HG03060 (cell line): ENCODE results near the gene PHPT1.
"Not testable (repeated sequence)": the region's sequence is repeated elsewhere in the genome, so short reads cannot be mapped to it uniquely, and the experiment has no call there.

Experiments
- ATAC-seq: cut with Tn5 transposase; IDR thresholded peaks from one replicate; pipeline ENCODE4 v1.9.1; 2021; ENCODE audit warnings: low read depth, moderate number of reproducible peaks; ENCODE audit not compliant: unreplicated experiment

Gene PHPT1

DNA sequence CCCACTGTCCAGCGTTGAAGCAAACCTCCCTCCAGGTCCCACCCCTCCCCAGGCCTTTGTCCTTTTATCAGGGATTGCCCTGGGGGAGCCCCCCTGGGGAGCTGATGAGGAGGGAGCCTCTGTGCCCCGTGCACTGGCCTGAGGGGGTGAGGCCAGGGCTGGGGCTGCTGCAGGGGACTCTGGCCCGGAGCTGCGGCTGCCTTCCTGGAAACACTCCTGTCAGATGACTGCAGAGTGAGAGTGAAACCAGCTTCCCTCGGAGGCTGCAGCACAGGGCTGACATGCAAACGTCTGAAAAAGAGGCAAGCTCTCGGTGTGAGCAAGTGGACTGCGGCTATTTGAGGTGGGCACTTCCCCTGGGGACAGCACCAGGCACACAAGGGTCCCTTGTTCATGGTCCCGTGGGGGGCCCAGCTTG lies 32.5 kb downstream of the PHPT1 start:
- no peak for ATAC-seq

GRCh38 chr9:136882109-136882946 lies 33.1 kb downstream of the PHPT1 start:
- ATAC-seq: no peak

DNA sequence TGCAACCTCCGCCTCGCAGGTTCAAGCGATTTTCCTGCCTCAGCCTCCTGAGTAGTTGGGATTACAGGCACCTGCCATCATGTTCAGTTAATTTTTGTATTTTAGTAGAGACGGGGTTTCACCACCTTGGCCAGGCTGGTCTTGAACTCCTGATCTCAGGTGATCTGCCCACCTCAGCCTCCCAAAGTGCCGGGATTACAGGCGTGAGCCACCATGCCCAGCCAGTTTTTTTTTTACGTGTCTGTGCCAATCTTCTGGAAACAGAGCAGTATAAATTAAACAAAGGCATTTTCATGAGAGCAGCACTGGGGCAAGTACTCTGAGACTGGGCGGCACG lies 33.7 kb downstream of the PHPT1 start:
- not testable (repeated sequence) for ATAC-seq

DNA sequence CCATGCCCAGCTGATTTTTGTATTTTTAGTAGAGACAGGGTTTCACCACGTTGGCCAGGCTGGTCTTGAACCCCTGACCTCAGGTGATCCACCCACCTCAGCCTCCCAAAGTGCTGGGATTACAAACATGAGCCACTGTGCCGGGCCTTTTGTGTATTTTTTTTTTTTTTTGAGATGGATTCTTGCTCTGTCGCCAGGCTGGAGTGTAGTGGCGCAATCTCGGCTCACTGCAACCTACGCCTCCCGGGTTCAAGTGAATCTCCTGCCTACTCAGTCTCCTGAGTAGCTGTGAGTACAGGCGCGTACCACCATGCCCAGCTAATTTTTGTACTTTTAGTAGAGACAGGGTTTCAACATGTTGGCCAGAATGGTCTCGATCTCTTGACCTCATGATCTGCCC lies 34.5 kb downstream of the PHPT1 start:
- ATAC-seq: not testable (repeated sequence)

DNA sequence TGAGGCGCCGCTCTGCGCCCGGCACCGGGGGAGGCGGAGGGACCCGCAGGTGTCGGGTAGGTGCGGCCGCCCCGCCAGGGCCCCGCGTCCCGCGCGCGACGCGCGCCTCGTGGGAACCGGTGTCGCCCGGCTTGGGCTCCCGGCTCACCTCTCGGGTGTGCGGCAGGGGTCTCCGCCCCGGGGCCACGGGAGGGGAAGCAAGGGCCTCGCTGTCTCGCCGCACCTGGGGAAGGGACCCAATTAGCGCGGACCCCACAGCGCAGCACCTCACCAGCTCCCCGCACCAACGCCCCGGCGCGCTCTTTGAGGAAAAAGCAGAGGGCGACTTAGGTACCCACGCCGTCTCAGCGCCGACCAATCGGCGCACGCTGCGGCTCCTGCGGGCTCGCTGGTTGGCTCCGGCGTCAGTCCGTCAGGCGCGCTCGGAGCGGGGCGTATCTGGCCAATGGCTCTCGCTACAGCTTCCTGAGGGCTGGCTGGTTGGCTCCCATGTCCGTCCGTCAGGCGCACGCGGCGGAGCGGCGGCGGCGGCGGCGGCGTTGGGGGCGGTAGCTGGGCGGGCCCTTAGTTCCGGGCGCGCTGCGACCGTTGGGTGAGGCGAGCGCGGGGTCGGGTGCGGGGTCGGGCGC lies 36.9 kb downstream of the PHPT1 start, which contains the start of gene TRAF2:
Gene TRAF2 (plus strand): TSS at position 567 of the 629 bp plus-strand sequence. CDS start 12,225 bp downstream, outside the sequence.
- ATAC-seq: peak; percentile 51

GRCh38 chr9:136886610-136887597 lies 37.7 kb downstream of the PHPT1 start:
- ATAC-seq: peak; percentile 7

- ATAC-seq: no peak
These were observed 39.2 kb downstream of the PHPT1 start for GRCh38 chr9:136888454-136888853.

- no peak for ATAC-seq
These were observed 40.6 kb downstream of the PHPT1 start for GRCh38 chr9:136889858-136890257.

GRCh38 chr9:136890661-136891060 lies 41.5 kb downstream of the PHPT1 start:
- ATAC-seq: no peak

DNA sequence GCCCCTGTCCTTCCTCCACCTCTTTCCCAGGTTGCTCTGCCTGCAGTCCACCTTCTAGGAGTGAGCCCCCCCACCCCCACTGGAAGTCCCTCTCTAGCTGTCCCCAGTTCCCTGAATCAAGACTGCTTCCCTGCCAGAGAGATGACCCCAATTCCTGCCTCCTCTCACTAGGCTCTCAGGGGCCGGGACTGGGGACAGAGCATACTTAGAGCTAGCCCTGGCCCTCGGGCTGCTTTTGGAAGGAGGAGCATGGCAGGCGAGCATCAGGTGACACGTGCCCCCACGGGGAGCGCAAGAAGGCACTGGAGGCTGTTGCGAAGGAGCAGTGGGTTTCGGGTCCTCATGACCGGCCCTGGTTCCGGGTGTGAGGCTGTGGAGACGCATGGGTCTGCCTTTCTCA lies 46.8 kb downstream of the PHPT1 start:
- ATAC-seq: no peak

GRCh38 chr9:136898483-136899100 lies 49.4 kb downstream of the PHPT1 start:
- ATAC-seq: no peak

GRCh38 chr9:136899196-136899595 lies 50.0 kb downstream of the PHPT1 start:
- ATAC-seq: no peak

GRCh38 chr9:136900556-136900955 lies 51.3 kb downstream of the PHPT1 start:
- no peak for ATAC-seq
